Retinal pigment epithelial cell (primary cell): ENCODE results near the gene NCS1.

Experiments used
- DNase-seq: peaks from one replicate; pipeline ENCODE4 v3.0.0-alpha.2; 2010; ENCODE audit warnings: low read depth
- H3K4me3 ChIP-seq: 2 replicates; pipeline ENCODE4 v1.5.1; 2011; ENCODE audit warnings: mild to moderate bottlenecking, low read length, control low read depth, moderate library complexity
- TF ChIP-seq, protein P1 (sequence below): conservative IDR thresholded peaks from 2 replicates; pipeline ENCODE4 v1.5.1; 2011; ENCODE audit warnings: low read depth, low read length, control low read depth, inconsistent platforms

NCS1 gene

GRCh38 chr9:130229759-130230158, 57.6 kb downstream of the NCS1 start:
- TF ChIP-seq, protein P1, sequence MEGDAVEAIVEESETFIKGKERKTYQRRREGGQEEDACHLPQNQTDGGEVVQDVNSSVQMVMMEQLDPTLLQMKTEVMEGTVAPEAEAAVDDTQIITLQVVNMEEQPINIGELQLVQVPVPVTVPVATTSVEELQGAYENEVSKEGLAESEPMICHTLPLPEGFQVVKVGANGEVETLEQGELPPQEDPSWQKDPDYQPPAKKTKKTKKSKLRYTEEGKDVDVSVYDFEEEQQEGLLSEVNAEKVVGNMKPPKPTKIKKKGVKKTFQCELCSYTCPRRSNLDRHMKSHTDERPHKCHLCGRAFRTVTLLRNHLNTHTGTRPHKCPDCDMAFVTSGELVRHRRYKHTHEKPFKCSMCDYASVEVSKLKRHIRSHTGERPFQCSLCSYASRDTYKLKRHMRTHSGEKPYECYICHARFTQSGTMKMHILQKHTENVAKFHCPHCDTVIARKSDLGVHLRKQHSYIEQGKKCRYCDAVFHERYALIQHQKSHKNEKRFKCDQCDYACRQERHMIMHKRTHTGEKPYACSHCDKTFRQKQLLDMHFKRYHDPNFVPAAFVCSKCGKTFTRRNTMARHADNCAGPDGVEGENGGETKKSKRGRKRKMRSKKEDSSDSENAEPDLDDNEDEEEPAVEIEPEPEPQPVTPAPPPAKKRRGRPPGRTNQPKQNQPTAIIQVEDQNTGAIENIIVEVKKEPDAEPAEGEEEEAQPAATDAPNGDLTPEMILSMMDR = no peak
- H3K4me3 ChIP-seq = no peak overlapping the region
- no peak for DNase-seq

- DNase-seq = no peak
- no peak overlapping the region for H3K4me3 ChIP-seq
- TF ChIP-seq, protein P1 = no peak
Measured at GRCh38 chr9:130230631-130231030, 58.4 kb downstream of the NCS1 start.

DNA sequence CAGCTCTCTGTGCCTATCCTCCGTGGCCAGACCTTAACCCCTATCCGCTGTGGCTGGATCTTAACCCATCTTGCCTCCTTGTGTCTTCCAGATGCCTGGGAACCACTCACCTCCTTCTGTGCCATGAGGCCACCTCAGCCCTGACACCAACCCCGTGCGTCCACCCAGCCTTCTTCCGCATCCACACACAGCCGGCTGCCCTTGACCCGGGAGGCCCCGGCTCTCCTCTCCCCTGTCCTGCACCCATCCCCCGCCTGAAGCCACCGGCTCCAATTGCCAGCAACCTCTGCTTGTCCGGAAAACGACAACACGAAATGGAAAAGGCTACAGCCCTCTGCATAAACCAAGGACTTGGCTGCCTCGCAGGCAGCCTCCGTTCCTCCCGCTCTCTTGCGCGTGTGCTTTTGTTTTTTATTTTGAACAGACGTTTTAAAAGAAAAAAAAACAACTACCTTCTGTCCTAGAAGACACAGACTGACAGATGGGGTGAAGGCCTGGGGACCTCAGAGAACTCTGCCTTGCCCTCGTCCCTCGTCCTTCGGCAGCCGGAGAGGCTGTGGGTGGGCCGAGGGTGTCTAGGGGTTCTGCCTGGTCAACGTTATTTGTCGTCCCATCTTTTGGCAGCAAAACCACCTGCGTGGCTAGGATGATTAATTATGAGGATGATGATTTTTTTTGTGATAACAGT, 60.8 kb downstream of the NCS1 start:
- no peak overlapping the region for H3K4me3 ChIP-seq
- no peak for DNase-seq
- TF ChIP-seq, protein P1 = no peak

- TF ChIP-seq, protein P1 = no peak
- no peak for DNase-seq
- no peak overlapping the region for H3K4me3 ChIP-seq
Measured at GRCh38 chr9:130233587-130233945, 61.4 kb downstream of the NCS1 start.

DNA sequence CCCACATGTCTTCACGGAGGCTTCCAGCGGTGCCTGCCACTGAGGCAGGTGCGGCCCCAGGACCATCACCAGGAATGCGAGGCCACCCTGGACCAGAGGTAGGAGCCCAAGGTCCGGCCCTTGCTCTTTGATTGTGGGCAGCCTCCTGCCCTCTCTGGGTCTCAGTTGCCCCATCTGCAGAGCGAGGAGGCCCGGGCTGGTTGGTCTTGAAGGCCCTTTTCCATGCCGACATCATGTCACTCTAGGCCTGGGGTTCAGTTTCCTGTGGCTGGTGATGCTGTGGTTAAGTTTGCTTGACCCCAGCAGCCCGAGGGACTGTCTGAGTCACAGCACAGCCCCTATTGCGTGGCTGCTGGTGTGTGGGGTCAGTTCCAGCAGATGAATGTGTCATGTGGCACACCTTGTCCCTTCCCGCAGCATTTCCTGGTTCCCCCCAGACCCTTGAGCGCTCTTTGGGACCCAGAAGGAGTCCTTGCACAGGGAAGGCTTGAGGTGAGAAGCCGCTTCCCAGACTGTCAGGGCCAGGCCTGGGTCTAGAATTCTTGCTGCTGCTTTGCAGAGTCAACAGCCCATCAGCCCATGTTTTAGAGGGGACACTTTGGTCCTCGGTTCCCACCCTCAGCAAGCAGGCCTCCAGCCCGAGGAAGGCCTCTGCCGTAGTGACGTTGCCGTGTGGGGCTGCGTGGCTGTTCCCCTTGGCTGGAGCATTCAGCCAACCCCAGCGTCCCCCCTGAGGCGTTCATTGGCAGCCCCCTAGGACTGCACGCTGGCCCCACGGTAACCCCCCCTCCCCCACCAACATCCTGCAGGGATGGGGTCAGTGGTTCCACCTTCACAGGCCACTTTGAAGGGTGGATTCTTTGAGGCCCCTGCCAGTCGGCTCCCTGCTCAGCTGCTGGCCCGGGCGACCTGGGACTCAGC, 62.4 kb downstream of the NCS1 start:
- no peak overlapping the region for H3K4me3 ChIP-seq
- TF ChIP-seq, protein P1 = no peak
- no peak for DNase-seq

DNA sequence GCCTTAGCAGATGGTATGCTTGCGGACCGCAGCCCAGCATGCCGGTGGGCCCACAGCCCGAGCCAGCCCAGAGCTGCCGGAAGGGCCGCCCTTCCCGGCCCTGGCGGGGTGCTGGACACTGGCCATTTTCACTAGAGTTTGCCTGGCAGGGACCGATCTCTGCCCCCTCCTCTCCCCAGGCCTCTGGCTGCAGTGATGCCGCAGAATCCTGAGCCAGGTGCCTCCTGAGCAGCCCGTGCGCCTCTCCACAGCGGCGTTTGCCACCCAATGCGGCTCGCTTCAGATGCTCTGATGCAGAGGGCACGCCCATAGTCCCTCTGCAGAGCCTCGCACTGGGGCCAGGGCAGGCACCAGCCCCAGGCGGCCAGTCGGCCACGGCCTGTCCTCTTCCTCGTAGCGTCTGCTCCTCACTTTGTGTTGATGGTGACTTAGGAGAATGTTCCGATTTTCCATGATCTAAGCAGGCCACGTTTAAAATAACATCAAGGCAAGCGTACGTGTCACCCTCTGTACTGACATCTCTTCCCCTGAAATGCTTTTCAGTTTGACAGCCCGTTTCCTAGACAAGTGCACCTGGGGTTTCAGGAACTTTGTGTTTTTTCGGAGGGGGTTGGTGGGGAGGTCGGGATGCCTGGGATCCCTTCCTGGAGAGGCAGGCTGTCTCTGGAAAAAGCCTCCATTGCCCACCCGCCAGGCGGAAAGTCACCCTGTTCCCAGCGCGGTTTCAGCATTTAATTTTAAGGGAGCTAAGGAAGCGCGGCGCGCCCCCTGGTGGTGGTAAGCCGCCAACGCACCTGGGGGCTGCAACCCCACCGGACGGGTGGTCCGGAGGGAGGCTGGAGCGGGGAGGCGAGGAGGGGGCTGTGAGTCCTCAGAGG, 63.6 kb downstream of the NCS1 start:
- no peak overlapping the region for H3K4me3 ChIP-seq
- TF ChIP-seq, protein P1 = peak; percentile 94
- no peak for DNase-seq
